ENCODE data around the gene TP53RK.
A peak's percentile ranks its signal among the peaks of the same experiment; 100 is the strongest.

The TP53RK gene

DNA sequence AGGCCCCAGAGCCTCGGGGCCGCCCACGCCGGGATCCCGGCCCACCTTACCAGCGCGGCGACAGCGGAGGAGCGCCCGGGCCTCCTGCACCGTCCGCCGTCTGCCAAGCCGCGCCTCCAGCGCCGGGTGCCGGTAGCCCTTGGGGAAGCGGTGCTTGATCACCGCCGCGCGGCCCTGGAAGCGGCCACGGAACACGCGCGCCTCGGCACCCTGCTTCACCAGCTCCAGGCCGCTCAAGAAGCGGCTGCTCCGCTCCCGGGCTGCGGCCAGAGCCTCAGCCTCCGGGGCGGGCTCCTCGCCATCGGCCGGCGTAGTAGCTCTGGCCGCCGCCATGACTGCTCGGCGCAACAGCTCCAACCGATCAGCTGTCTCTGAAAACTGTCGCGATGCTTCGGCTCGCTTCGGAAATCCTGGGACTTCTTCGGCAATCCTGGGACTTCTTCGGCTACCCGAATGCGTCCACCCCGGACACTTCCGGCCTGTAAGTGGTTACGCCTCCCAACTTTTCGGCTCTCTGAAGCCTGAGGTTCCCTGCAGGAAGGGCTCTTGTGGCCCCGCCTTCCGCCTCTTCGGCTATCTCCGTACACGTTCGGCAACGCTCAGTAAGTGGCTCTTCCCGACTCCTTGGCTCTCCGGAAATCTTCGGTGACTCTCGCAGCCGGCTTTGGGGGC, at the start of gene TP53RK:
Gene TP53RK (minus strand): TSS at position 363 of the 672 bp plus-strand sequence. CDS start 30 bp downstream, at position 333.
- DNase-seq = peak; percentile 85

DNA sequence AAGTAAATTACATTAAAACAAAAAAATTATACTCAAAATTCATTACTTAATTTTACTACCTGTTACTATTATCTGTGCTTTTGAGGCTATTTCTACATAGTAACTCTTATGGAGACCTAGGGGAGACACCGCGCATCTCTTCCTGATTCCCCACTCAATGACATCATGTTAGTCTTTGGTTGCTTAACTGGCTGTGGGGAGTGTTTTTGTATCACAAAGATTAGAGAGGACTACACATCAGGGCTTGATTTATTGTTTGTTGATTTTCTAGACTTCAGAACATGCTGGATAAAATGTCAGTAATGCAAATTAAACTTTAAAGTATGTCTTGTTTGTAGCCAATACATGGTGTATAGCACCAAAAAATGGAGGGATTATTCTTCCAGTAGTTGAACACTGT, 46.2 kb upstream of the TP53RK start:
- DNase-seq = no peak

DNA sequence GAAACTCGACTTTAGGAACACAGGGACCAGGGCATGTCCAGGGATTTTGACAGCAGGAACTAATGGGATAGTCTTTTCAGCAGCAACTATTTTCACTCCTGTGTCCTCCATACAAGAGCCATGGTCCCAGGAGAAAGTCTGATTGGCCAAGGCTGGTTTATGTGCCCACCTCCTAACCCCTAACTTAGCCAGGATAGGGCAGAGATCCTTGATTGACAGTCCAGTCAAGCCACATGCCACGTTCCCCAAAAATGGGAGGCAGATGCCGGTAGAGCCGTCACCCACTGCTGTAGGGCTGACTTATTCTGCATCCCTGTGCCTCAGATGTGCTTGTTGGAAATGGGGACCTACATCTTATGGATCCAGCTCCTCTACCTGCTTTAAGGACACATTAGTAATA, 42.5 kb upstream of the TP53RK start:
- DNase-seq = no peak

DNA sequence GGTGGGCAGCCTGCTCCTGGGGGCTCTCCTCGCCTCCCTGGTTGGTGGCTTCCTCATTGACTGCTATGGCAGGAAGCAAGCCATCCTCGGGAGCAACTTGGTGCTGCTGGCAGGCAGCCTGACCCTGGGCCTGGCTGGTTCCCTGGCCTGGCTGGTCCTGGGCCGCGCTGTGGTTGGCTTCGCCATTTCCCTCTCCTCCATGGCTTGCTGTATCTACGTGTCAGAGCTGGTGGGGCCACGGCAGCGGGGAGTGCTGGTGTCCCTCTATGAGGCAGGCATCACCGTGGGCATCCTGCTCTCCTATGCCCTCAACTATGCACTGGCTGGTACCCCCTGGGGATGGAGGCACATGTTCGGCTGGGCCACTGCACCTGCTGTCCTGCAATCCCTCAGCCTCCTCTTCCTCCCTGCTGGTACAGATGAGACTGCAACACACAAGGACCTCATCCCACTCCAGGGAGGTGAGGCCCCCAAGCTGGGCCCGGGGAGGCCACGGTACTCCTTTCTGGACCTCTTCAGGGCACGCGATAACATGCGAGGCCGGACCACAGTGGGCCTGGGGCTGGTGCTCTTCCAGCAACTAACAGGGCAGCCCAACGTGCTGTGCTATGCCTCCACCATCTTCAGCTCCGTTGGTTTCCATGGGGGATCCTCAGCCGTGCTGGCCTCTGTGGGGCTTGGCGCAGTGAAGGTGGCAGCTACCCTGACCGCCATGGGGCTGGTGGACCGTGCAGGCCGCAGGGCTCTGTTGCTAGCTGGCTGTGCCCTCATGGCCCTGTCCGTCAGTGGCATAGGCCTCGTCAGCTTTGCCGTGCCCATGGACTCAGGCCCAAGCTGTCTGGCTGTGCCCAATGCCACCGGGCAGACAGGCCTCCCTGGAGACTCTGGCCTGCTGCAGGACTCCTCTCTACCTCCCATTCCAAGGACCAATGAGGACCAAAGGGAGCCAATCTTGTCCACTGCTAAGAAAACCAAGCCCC, 36.2 kb upstream of the TP53RK start:
- DNase-seq = no peak

DNA sequence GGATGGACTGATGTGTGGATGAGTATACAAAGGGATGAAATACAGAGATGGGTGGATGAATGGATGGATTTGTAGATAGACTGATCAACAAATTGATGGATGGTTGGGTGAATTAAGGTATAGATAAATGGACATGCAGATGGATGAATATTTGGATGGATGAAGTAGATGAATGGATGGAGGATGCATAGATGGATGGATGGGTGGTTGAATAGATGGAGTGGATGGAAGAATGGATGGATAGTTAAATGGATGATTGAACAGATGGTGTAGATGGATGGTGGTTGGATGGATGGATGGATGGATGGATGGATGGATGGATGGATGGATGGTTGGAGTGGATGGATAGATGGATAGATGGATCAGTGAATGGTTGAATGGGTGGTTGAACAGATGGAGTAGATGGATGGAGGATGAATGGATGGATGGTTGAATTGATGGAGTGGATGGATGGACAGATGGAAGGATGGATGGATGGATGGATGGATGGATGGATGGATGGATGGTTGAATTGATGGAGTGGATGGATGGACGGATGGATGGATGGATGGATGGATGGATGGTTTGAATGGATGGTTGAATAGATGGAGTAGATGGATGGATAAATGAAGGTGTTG, 35.2 kb upstream of the TP53RK start:
- DNase-seq = no peak

DNA sequence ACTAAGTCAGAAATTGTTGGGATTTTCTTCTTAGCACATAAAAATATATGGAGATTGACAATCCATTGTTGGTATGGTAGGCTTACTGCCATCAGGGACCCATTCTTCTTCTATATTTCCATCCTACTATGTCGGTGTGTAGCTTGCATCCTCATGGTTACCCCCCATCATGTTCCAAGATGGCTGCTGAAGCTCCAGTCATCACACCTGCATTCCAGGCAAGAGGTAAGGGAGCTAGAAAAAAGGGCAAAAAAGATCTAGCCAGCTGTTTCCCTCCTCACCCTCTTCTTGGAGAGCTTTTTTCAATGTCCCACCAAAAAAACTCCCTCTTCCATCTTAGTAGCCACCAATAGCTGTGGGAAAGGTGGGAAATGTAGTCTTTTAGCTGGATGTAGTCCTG, 33.8 kb upstream of the TP53RK start:
- no peak for DNase-seq

DNA sequence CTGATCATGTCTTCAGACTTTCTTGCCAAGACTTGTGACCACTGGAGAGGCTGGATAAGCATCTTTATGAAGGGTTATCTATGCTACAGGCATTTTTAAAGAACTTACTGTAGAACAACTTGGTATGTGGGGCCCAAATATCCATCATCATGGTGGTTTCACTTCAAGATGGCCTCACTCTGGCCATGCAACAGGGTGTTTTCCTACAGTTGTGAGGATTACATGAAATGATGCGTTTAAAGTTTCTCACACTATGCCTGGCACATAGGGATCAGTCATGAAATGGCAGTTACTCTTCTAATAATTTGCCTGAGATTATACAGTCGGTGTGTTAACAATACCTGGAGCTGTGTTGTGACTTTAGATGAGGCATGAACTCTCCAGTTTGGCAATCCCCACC, 33.2 kb upstream of the TP53RK start:
- DNase-seq = no peak

DNA sequence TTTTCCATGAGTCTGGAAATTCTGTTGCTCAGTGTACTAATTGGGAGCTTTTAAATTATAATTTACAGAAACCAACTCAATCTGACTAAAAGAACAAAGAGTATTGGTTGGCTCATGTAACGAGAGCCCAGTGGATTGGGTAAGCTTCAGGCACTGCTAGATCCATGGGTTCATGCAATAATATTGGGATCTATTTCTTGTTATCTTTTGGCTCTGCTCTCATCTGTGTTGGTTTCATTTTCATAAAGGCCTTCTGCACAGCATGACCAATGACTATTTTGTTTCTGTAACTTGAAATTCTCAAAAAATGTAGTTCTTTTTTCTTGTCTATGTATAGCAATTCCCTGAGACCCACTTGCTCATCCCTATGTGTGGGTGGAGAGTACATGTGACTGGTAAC, 32.2 kb upstream of the TP53RK start:
- no peak for DNase-seq

DNA sequence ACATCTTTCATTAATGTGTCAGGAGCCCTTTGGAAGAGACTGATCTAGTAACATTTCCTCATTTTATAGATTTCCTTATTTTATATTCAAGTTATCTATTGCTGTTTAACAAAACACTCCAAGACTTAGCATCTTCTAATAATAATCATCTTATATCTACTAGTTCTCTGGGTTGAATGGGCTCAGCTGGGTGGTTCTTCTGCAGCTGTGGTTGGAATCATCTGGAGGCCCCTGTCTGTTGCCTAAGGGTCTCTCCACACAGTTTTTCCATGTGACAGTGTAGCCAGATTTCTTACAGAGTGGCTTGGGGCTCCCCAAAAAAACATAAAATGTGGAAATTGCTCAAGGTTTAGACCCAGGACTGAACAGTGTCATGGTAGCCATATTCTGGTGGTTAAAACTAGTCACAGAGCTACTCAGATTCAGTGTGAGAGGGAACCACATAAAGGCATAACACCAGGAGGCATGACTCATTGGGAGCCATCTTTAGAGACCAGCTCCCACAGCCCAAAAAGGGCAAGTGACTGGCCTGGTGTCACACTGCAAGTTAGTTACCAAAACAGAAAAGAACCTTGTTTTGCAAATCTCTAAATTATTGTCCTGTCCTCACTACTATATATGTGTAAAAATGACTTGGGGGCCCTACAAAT, 31.7 kb upstream of the TP53RK start:
- DNase-seq = no peak

DNA sequence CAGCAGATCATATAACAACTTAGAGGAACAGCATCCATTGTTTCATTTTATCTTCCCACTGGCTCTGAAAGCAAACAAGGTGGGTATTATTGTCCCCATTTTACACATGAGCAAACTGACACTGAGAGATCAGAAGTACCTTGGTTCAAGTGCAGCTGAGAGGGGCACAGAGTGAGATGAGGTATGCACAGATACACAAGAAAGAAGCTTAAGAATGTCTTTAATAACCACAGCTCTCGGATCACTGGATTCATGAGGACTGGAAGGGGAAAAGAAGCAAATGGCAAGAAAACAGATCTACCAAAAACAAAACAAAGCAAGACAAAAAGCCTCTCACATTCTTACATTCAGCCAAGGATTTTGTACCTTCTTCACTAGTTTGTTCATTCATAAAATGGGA, 30.8 kb upstream of the TP53RK start:
- no peak for DNase-seq

DNA sequence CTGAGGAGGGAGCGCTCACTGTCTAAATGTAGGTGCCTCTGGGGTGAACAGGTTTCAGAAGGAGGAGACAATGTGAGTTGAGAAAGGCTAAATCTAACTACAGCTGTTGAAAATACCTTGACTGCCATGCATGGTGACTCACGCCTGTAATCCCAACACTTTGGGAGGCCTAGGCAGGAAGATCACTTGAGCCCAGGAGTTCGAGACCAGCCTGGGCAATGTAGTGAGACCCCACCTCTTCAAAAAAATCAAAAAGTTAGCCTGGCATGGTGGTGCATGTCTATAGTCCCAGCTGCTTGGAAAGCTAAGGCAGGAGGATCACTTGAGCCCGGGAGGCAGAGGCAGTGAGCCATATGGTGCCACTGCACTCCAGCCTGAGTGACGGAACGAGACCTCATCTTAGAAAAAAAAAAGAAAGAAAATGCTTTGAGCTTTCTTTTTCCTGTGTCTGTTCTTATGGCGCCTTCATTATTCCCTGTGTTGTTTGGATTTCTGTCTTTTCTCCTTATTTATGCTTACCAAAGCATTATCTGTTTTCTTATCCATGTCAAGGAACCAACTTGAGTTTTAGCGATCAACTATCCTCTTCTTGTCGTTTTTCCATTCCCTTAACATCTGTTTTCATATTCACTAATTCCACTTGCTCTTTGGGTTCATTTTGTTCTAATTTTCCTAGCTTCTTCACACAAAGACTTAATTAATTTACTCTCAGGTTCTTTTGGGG, 28.7 kb upstream of the TP53RK start:
- DNase-seq = no peak

DNA sequence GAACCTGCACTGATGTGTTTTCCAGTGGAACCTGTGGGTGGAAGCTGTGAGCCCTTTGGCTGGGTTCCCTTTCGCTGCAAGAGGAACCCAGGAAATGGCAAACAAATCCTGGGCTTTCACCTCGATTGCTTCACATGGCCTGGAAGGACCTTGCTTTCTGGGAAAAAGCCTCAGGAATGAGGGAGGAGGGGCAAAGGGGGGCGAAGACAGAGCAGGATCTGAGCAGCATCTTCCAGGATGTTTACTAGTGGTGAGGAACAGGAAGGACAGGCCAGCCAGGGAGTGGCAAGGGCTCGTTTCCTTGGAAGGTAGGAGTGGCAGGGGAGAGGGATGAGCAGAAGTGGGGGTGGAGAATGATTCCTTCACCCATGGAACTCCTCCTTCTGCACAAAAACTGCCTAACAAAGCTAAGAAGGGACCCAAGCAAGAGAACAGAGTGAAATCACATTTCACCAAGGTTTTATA, 26.1 kb upstream of the TP53RK start:
- no peak for DNase-seq

DNA sequence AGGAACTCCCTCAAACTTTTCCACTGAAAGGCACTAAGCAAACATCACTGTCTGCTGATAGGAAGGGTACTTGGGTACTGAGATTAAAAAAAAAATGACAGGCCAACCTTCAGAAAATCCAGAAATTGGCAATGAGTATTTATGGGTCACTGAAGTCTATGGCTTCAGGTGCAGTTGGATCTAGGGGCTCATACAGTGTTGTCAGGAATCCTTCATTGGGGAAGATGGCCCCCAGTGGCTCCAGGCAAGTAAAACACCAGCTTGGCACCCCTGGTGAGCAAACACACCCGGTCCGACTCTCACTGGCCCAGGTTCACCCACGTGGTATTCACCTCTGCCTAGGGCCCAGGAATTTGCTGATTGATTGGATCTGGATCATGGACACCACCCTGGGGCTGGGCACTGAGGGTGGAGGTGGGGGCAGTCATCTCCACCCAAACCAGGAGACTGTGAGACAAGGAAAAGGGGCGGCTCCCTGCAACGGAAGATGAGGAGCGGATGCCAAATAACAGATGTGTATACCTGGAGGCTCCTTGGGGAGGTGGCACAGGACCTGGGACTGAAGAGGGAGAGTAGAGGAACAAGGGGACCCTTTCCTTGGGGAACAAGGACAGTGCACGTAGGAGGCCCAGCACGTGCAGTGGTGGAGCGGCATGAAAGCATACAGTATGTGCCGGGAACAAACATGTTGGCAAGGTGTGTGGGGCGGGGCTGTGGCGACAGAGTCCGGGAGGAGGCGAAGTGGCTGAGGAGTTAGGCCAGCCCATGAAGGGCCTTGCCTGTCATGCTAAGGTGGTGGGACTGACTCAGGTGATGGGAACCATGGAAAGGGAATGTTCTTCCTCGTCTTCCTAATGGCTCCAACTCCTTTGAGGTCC, 25.0 kb upstream of the TP53RK start:
- DNase-seq = no peak

DNA sequence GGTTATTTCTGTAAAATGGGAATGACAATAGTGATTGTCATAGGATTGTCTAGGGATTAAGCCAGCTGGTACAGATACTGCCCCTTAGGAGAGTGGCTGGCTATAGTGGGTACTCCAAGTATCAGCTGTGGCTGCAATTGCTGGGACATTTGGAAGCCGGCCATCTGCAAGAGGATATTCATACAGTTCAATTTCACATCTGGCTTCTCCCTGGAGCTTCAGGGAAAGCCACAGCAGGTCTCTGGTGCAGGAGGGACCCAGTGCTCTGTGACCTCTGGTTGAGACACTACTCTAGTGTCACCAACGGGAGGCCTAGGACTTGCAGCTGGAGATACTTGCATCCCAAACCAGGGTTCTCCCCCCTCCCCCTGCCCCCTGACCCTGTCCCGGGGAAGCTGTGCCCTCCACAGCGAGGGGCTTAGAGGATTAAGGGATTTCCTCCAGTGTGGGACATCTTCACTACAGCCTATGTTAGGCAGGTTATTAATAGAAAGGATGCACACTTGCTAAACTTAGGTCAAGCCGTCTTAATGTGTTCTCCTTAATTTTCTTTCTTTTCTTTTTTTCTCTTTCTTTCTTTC, 22.9 kb upstream of the TP53RK start:
- no peak for DNase-seq

DNA sequence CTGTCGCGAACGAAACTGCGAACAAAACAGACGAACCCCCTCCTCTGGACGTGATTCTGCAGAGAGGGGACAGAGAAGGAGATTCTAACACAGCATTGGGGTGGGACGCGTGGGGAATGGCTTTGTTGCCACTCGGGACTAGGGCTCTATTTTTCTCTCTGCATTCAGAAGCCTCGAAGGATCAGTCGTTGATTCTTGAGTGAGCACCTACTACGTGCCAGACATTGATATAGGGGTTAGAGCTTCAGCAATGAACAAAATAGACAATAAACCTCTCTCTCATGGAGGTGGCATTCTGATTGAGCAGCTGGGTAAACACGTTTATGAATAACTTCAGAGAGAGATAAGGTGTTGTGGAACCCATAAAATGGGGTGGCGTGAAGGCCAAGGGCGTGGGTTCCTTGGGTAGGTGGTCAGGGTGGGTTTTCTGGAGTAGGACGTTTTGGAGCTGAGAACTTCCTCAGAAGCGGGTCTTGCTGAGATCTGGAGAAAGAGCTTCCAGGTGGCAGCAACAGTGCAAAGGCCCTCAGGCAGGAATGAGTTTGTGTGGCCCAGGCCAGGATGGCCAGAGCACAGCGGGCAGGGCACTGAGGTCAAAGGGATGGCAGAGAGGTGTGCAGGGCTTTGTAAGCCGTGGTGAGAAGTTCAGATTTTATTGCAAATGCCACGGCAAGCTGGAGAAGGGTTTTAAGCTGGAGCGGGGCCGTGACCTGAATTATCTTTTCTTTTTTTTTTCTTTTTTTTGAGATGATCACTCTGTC, 21.1 kb upstream of the TP53RK start:
- no peak for DNase-seq

DNA sequence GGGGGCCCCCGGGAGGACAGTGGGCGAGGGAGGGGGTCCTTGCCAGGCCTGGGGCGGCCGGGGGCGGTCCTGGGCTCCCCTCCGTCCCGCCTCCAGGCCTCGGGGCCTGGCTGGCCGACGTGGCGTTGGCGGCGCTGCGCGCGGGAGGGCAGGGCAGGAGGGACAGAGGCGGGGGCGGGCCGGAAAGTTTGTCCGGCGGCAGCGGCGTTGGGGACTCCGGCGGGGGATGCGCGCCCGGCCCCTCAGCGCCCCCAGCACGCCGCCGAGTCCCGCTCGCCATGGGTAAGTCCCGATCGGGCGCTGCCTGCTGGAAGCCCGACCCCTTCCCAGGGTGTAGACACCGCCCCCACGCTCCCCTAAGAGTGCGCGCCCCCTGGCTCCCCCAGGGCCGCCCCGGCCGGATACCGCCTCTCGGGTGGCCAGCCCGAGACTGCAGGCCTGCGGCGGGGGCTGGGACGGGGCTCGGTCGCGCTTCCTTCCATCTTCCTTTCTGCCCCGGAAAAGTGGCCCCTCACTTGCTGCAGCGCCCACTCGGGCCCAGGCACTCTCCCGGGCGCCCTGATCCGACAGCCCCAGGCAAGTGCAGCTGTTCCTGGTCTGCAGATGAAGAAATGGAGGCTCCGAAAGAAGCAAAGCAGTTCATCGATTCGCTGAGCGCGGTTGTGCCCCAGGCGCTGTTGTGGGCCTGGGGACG, 20.4 kb upstream of the TP53RK start, which contains the start of gene SLC2A10:
Gene SLC2A10 (plus strand): TSS at position 191 of the 694 bp plus-strand sequence. CDS start 88 bp downstream, at position 279.
- DNase-seq = no peak

DNA sequence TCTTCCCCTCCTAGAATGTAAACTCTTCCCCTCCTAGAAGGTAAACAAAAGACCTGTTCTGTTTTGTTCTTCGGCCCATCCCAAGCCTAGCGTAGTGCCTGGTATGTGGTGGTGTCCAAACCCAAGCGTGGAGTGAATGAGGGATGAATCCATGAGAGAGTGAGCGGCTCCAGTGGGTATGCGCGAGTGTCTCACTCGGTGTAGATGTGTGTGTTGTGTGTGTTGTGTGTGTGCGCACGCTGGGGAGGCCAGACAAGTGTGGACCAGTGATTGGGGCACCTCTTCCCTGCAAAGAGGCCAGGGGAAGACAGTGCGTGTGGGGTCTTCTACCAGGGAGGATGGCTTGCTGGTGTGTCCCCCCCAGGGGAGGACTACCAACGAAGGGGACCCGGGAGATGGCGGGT, 19.8 kb upstream of the TP53RK start:
- DNase-seq = no peak

DNA sequence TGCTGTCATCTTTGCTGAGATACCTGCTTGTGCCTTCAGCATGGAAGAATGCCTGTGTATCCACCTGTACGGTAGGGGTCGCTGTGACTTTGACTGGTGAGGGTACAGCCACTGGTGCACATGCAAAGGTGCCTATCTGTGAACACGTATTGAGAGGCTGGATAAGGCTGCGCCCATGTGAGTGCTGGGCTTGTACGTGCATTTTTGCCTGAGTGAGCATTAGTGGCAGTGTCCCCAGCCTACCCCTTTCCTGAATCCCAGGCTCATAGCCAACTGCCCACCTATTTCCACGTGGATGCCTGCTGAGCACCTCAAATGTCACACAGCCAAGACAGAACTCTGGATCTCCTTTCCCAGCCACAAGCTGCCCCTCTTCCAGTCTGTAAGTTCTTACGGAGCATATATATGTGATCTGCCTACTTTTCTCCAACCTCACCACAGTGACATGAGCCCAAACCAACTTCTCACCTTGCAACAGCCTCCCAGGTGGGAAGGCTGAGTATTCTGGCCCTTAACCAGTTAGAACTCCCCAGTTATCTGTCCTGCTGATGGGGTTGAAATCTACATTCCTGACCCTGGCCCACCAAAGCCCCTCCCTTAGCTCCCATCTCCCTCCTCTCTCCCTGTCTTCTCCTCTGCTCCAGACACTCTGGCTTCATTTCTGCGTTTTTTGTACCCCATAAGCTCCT, 19.1 kb upstream of the TP53RK start:
- DNase-seq = no peak

DNA sequence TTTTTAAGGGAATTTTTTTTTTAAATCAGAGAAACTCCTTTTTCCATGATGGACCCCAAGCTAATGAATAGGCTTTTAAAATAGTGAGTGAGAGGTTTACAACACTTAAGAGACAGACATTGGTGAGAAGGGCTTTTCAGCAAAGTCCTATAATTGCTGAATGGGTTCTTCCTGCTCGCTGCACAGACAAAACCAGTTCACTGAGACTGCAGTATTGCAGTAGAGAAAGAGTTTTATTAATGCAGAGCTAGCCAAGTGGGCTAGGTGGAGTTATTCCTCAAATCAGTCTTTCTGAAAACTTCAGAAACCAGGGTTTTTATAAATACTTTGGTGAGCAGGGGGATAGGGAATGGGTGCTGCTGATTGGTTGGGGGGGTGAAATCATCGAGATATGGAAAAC, 17.0 kb upstream of the TP53RK start:
- DNase-seq = no peak
